GM21447 (cell line): ENCODE data around the gene VAX1.

Experiments used
- ATAC-seq: cut with Tn5 transposase; IDR thresholded peaks from one replicate; pipeline ENCODE4 v1.9.1; 2021; ENCODE audit not compliant: unreplicated experiment

Gene VAX1

GRCh38 chr10:117164592-117165537 lies 26.8 kb upstream of the VAX1 start:
- no peak for ATAC-seq

GRCh38 chr10:117163954-117164548 lies 26.0 kb upstream of the VAX1 start:
- no peak for ATAC-seq

- ATAC-seq, result no peak
These were observed 25.2 kb upstream of the VAX1 start for GRCh38 chr10:117163061-117163953.

GRCh38 chr10:117162093-117163060 lies 24.3 kb upstream of the VAX1 start:
- no peak for ATAC-seq

- ATAC-seq, result no peak
These were observed 23.4 kb upstream of the VAX1 start for GRCh38 chr10:117161386-117162033.

- no peak for ATAC-seq
These were observed 22.5 kb upstream of the VAX1 start for GRCh38 chr10:117160567-117160966.

GRCh38 chr10:117159390-117159789 lies 21.3 kb upstream of the VAX1 start:
- ATAC-seq, result no peak

- ATAC-seq, result no peak
These were observed 20.2 kb upstream of the VAX1 start for GRCh38 chr10:117158297-117158696.

- no peak for ATAC-seq
These were observed 14.6 kb upstream of the VAX1 start for GRCh38 chr10:117152668-117153067.

- no peak for ATAC-seq
These were observed 10.2 kb upstream of the VAX1 start for GRCh38 chr10:117148284-117148683.

GRCh38 chr10:117145019-117145418 lies 6.9 kb upstream of the VAX1 start:
- ATAC-seq, result no peak

GRCh38 chr10:117143103-117143823 lies 5.2 kb upstream of the VAX1 start:
- ATAC-seq, result no peak

GRCh38 chr10:117140525-117140902 lies 2.4 kb upstream of the VAX1 start:
- ATAC-seq, result no peak

GRCh38 chr10:117139581-117140524 lies 1.8 kb upstream of the VAX1 start:
- ATAC-seq, result no peak

- ATAC-seq, result no peak
These were observed 939 bp upstream of the VAX1 start for GRCh38 chr10:117138838-117139580.

GRCh38 chr10:117137031-117137910 lies 799 bp downstream of the VAX1 start:
- ATAC-seq, result no peak
